GM12872 (cell line): ENCODE data around the gene ZNF718.

ENCODE experiments used
- TF ChIP-seq, protein P1 (sequence below): IDR thresholded peaks from 3 replicates; pipeline ENCODE4 v1.5.1; 2011; ENCODE audit warnings: low read depth, mild to moderate bottlenecking, low read length, moderate library complexity; ENCODE audit not compliant: insufficient read depth

ZNF718 gene

DNA sequence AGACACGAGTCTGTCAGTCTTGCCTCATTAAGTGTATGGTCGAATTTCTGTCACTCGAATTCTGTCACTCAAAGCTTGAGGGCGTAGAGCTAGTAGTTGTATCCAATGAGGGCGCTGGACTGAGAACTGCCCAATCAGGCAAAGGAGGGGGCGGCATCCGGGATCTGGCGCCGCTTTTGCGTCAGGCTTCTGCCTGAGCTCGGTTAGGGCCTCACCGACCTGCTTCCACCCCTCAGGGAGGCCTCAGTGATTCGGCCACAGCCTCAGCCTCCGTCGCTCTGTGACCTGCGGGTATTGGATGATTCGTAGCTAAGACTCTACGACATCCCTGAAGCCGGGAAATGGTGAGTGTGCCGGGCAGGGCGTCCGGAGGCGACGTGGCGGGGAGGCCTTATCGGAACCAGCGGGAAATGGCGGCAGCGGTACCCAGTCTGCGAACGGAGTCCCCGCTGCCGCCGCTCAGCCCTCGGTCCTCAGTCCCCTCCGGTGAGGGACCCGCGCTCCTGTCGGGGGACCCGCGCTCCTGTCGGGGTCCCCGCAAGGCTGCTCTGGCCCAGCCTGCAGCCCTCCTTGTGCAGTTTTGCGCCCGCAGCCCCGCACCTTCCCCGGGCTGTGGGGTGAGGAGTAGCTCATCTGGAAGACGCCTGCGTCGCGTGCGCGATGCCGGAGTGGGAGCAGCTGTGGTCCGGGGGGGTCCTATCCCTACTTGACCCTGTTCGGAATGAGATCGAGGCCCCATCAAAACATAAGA is 88.3 kb downstream of the ZNF718 start:
- TF ChIP-seq, protein P1, sequence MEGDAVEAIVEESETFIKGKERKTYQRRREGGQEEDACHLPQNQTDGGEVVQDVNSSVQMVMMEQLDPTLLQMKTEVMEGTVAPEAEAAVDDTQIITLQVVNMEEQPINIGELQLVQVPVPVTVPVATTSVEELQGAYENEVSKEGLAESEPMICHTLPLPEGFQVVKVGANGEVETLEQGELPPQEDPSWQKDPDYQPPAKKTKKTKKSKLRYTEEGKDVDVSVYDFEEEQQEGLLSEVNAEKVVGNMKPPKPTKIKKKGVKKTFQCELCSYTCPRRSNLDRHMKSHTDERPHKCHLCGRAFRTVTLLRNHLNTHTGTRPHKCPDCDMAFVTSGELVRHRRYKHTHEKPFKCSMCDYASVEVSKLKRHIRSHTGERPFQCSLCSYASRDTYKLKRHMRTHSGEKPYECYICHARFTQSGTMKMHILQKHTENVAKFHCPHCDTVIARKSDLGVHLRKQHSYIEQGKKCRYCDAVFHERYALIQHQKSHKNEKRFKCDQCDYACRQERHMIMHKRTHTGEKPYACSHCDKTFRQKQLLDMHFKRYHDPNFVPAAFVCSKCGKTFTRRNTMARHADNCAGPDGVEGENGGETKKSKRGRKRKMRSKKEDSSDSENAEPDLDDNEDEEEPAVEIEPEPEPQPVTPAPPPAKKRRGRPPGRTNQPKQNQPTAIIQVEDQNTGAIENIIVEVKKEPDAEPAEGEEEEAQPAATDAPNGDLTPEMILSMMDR, result no peak
